Body of pancreas (tissue), 4 donors: Measurements from ENCODE around the gene INSIG1.

Experiments
- CTCF ChIP-seq, 7 experiments: fragments of 450-650 bp in 4 of 7; fragments of 200-600 bp in 3 of 7; sonication (generic) in 3 of 7; IDR thresholded peaks; one replicate each; pipeline ENCODE4 v1.5.1; 2016 to 2019; ENCODE audit warnings: antibody characterized with exemption in 7 of 7
- POLR2A ChIP-seq, 3 donors: fragments of 450-650 bp; IDR thresholded peaks; one replicate each; pipeline ENCODE4 v1.6.1; 2016; ENCODE audit warnings: antibody characterized with exemption in 3 of 3, mild to moderate bottlenecking in 2 of 3

- TF ChIP-seq CTCF (IDR thresholded peaks at IDR 0.05) (no peak), POLR2A (IDR thresholded peaks at IDR 0.05) (no peak)
Observed at GRCh38 chr7:155339474-155339873, 41.8 kb downstream of the INSIG1 start.
